Sciatic nerve (tissue), 2 donors: ENCODE measurements around the gene LRRC31. TPM values are rescaled to one million over a fixed set of nuclear protein-coding genes. Genes with fewer than 3 reads are reported as not detected.

Source experiments
- ATAC-seq: fragments of 200-7000 bp; cut with Tn5 transposase; one replicate; pipeline ENCODE4 v1.9.1; 2020; ENCODE audit warnings: mild to moderate bottlenecking, moderate library complexity
- DNase-seq: peaks from one replicate; pipeline ENCODE4 v3.0.0-alpha.2; 2020; ENCODE audit warnings: low spot score
- intact Hi-C: fragments of 100-400 bp; cut with DNase I; formaldehyde crosslinking; loops from one replicate; pipeline ENCODE4 v1.14.2; 2022
- total RNA-seq: library from RNA; stranded (reverse); fragmentation: NEBNext Ultra II Directional; extraction: Animal tissue kit (Norgen Biotek cat#: 25700); gene quantifications from one replicate; pipeline ENCODE4 v1.2.1, GENCODE V29; 2021
- donor health status: DM: no; HTN: no; CAD: no.
- donor health status: DM: no; HTN: no; CAD: no.

LRRC31 gene
- total RNA-seq, 1 donor from 2014 or later, result not detected

- DNase-seq, result no peak
- intact Hi-C loops, result no loop called here
- no peak for ATAC-seq
Measured at GRCh38 chr3:169865176-169865767, 4.5 kb downstream of the LRRC31 start.

GRCh38 chr3:169864270-169864669 is 5.5 kb downstream of the LRRC31 start:
- DNase-seq (no peak), ATAC-seq (no peak)
- intact Hi-C loops, result no loop called here

GRCh38 chr3:169863458-169863899 is 6.3 kb downstream of the LRRC31 start:
- intact Hi-C loops, result no loop called here
- DNase-seq, result peak; percentile 67
- ATAC-seq, result peak; percentile 74

- intact Hi-C loops, result no loop called here
- no peak for ATAC-seq
Measured at GRCh38 chr3:169861871-169862270, 7.9 kb downstream of the LRRC31 start.

GRCh38 chr3:169857811-169858210 is 11.9 kb downstream of the LRRC31 start:
- intact Hi-C loops, result no loop called here
- DNase-seq (no peak), ATAC-seq (no peak)

More at GRCh38 chr3:169861871-169862270, 7.9 kb downstream of the LRRC31 start:
- no peak for DNase-seq

- ATAC-seq, result no peak
- no peak for DNase-seq
- intact Hi-C loops, result no loop called here
Measured at GRCh38 chr3:169855514-169855913, 14.2 kb downstream of the LRRC31 start.

GRCh38 chr3:169850618-169851017 is 19.1 kb downstream of the LRRC31 start:
- ATAC-seq (no peak), DNase-seq (no peak)
- intact Hi-C loops, result no loop called here

- intact Hi-C loops, result no loop called here
- no peak for DNase-seq
- ATAC-seq, result no peak
Measured at GRCh38 chr3:169848741-169849140, 21.0 kb downstream of the LRRC31 start.

GRCh38 chr3:169847896-169848295 is 21.8 kb downstream of the LRRC31 start:
- DNase-seq (no peak), ATAC-seq (no peak)
- intact Hi-C loops, result no loop called here

- DNase-seq (no peak), ATAC-seq (no peak)
- intact Hi-C loops, result no loop called here
Measured at GRCh38 chr3:169846458-169847193, 23.1 kb downstream of the LRRC31 start.

- ATAC-seq, result no peak
- intact Hi-C loops, result no loop called here
- DNase-seq, result no peak
Measured at GRCh38 chr3:169842960-169843359, 26.8 kb downstream of the LRRC31 start.

GRCh38 chr3:169841171-169841570 is 28.6 kb downstream of the LRRC31 start:
- DNase-seq (no peak), ATAC-seq (no peak)
- intact Hi-C loops, result no loop called here

GRCh38 chr3:169838511-169839030 is 31.2 kb downstream of the LRRC31 start:
- no peak for ATAC-seq
- DNase-seq, result no peak
- intact Hi-C loops, result no loop called here

- DNase-seq (no peak), ATAC-seq (no peak)
- intact Hi-C loops, result no loop called here
Measured at GRCh38 chr3:169836942-169837275, 32.8 kb downstream of the LRRC31 start.

GRCh38 chr3:169836078-169836941 is 33.4 kb downstream of the LRRC31 start:
- intact Hi-C loops, result no loop called here
- DNase-seq, result no peak
- no peak for ATAC-seq

GRCh38 chr3:169835533-169835932 is 34.2 kb downstream of the LRRC31 start:
- DNase-seq, result no peak
- ATAC-seq, result no peak
- intact Hi-C loops, result no loop called here

GRCh38 chr3:169827712-169828111 is 42.0 kb downstream of the LRRC31 start:
- ATAC-seq, result no peak
- no peak for DNase-seq
- intact Hi-C loops, result no loop called here

- DNase-seq (no peak), ATAC-seq (no peak)
- intact Hi-C loops, result no loop called here
Measured at GRCh38 chr3:169825316-169825715, 44.4 kb downstream of the LRRC31 start.

GRCh38 chr3:169822983-169823382 is 46.8 kb downstream of the LRRC31 start:
- no peak for DNase-seq
- no peak for ATAC-seq
- intact Hi-C loops, result no loop called here

- DNase-seq (no peak), ATAC-seq (no peak)
- intact Hi-C loops, result no loop called here
Measured at GRCh38 chr3:169822540-169822939, 47.2 kb downstream of the LRRC31 start.
